WI38 (cell line): ENCODE data around the gene NFIC.

Source experiments
- H3K4me3 ChIP-seq: 2 replicates; pipeline ENCODE4 v1.5.1; 2011; ENCODE audit warnings: low read depth, mild to moderate bottlenecking, control low read depth, low read length
- CTCF ChIP-seq: IDR thresholded peaks from 2 replicates; pipeline ENCODE4 v1.5.1; 2012; ENCODE audit warnings: low read depth, mild to moderate bottlenecking, control low read depth, low read length

Gene NFIC

GRCh38 chr19:3491396-3492119, 125.2 kb downstream of the NFIC start:
- TF ChIP-seq CTCF, result no peak

GRCh38 chr19:3492131-3492839, 125.9 kb downstream of the NFIC start:
- no peak overlapping the region for H3K4me3 ChIP-seq
- TF ChIP-seq CTCF, result no peak

More at GRCh38 chr19:3491396-3492119, 125.2 kb downstream of the NFIC start:
- no peak overlapping the region for H3K4me3 ChIP-seq

GRCh38 chr19:3492919-3493318, 126.5 kb downstream of the NFIC start:
- no peak for TF ChIP-seq CTCF
- no peak overlapping the region for H3K4me3 ChIP-seq

- H3K4me3 ChIP-seq, result no peak overlapping the region
- no peak for TF ChIP-seq CTCF
Measured at GRCh38 chr19:3493651-3494050, 127.3 kb downstream of the NFIC start.

- no peak overlapping the region for H3K4me3 ChIP-seq
- no peak for TF ChIP-seq CTCF
Measured at GRCh38 chr19:3494051-3494450, 127.7 kb downstream of the NFIC start.

- TF ChIP-seq CTCF, result no peak
- H3K4me3 ChIP-seq, result no peak overlapping the region
Measured at GRCh38 chr19:3494559-3494958, 128.2 kb downstream of the NFIC start.
